Mucosa of descending colon (tissue), 3 donors: ENCODE data around the gene MCM3AP. TPM values are rescaled to one million over a fixed set of nuclear protein-coding genes. Genes with fewer than 3 reads are reported as not detected.
A peak's percentile ranks its signal among the peaks of the same experiment; 100 is the strongest.

Experiments used
- ATAC-seq: fragments of 200-7000 bp; cut with Tn5 transposase; one replicate; pipeline ENCODE4 v1.9.1; 2020; ENCODE audit warnings: mild to moderate bottlenecking, moderate library complexity
- DNase-seq, 3 donors: peaks; one replicate each; pipeline ENCODE4 v3.0.0-alpha.2; 2020
- H3K36me3 ChIP-seq: fragments of 200-600 bp; one replicate; pipeline ENCODE4 v1.8.0; 2021; ENCODE audit warnings: low read depth, mild to moderate bottlenecking
- H3K4me1 ChIP-seq: fragments of 200-600 bp; one replicate; pipeline ENCODE4 v1.8.0; 2021; ENCODE audit warnings: low read depth, mild to moderate bottlenecking
- H3K4me3 ChIP-seq: fragments of 200-600 bp; one replicate; pipeline ENCODE4 v1.8.0; 2021; ENCODE audit warnings: mild to moderate bottlenecking
- H3K9me3 ChIP-seq: fragments of 200-600 bp; one replicate; pipeline ENCODE4 v1.8.0; 2021; ENCODE audit warnings: mild to moderate bottlenecking
- intact Hi-C, 2 donors: fragments of 100-400 bp; cut with DNase I in 1 of 2; cut with micrococcal nuclease in 1 of 2; formaldehyde crosslinking; loops; one replicate each; pipeline versions ENCODE4 v1.11.0 to v1.11.1; 2022; cut with DNase I, micrococcal nuclease
- total RNA-seq, 3 donors: library from RNA; stranded (reverse); fragmentation: NEBNext Ultra II Directional in 2 of 3; extraction: Animal tissue kit (Norgen Biotek cat#: 25700) in 2 of 3; gene quantifications; one replicate each; pipeline versions ENCODE4 v1.2.1 to v1.2.4, GENCODE V29; 2021 to 2023
- TF ChIP-seq, protein P1 (sequence below): fragments of 200-600 bp; IDR thresholded peaks from one replicate; pipeline ENCODE4 v1.8.0; 2022; ENCODE audit warnings: antibody characterized with exemption, mild to moderate bottlenecking
- donor health status: DM: no; HTN: no; CAD: no; lungs with moderate emphysema.
- donor health status: DM: no; HTN: no; CAD: no.
- donor health status: DM: no; HTN: yes; CAD: no.

MCM3AP gene
- total RNA-seq, 3 donors from 2014 or later = 90.9 to 109 (median 98.1) TPM

DNA sequence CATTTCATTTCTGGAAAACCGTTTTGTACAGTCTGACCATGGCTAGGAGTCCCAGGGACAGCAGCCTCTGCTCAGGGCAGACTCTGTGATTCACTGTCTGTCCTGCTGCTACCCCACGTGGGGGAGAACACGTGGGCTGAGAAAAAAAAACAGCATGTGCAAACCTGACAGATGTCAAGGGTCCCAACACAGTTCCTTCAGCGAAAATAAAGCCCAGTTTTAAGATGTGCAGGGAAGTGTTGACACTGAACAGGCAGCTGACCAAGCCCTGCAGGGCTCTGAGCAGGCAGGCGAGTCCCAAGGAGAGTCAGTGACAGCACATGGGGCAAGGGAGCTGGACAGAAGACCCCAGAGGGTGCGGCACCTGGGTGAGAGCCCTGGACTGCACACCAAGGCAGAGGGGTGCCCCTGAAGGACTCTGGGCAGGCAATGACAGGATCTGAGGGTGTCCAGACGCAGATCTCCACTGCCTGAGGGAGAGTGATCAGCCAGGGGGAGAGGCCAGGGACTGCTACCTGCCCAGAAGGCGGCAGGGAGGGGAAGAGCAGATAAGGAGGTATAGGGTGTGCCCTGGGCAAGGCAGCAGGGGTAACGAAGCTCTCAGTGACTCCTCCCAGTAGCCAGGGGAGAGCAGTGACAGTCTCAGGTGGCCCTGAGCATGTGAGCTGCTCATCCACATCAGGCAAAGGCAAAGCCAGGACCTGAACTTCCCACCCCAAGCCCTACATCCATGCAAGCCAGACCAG, 96.0 kb downstream of the MCM3AP start:
- H3K9me3 ChIP-seq = no peaks in the 10 kb centered on the region
- peaks cover 4% of the 10 kb centered on the region for H3K4me1 ChIP-seq
- H3K36me3 ChIP-seq = no peaks in the 10 kb centered on the region
- intact Hi-C loops = no loop called here
- ATAC-seq = peak; percentile 55
- TF ChIP-seq, protein P1, sequence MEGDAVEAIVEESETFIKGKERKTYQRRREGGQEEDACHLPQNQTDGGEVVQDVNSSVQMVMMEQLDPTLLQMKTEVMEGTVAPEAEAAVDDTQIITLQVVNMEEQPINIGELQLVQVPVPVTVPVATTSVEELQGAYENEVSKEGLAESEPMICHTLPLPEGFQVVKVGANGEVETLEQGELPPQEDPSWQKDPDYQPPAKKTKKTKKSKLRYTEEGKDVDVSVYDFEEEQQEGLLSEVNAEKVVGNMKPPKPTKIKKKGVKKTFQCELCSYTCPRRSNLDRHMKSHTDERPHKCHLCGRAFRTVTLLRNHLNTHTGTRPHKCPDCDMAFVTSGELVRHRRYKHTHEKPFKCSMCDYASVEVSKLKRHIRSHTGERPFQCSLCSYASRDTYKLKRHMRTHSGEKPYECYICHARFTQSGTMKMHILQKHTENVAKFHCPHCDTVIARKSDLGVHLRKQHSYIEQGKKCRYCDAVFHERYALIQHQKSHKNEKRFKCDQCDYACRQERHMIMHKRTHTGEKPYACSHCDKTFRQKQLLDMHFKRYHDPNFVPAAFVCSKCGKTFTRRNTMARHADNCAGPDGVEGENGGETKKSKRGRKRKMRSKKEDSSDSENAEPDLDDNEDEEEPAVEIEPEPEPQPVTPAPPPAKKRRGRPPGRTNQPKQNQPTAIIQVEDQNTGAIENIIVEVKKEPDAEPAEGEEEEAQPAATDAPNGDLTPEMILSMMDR = no peak
- H3K4me3 ChIP-seq = no peak overlapping the region
- no peak for DNase-seq

DNA sequence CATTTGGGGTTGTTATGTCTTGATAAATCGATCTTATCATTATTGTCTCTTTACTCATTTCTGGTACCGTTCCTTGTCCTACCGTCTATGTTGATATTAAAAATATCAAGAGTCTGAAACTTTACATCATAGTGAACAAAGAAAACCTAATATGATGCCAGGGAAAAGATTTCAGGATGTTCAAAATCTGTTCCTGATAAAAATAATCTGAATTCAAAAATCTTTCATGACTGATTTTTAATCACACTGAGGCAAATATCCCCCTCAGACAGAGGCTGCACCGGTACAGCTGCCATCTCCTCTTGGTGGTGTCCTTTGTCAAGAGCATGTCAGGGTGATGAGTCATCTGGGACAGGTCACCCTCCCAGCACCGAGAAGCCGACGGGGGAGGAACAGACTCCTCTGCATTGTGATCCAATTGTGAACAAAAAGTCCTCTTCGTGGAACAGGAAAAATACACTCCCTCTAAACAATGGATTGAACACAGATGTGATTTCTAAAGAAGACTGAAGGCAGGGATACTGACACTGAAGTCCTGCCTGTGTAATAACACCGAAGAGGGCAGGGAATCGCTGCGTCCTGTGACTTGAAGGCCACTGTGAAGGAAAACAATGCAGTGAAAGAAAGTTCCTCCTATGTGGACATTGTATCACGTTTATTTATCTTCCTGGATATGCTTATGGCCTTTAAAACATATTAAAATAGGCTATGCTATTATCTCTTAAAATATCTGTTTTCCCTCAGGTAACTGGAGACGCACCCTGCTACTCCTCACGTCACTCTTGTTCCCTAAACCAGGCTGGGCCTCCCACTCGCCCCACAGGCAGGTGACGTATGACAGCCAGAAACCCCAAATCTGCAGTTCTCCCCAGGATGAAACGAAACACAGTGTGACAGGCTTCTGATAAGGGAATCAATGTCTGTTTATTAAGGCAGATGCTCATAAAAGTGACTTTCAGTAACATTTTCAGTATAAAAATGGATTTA, 96.9 kb downstream of the MCM3AP start:
- DNase-seq (peak in 1 of 3 donors; percentile 13), ATAC-seq (peak; percentile 58)
- intact Hi-C loops = no loop called here
- Histone ChIP-seq H3K4me1 (peaks cover 4% of the 10 kb centered on the region), H3K36me3 (no peaks in the 10 kb centered on the region), H3K4me3 (no peak overlapping the region), H3K9me3 (no peaks in the 10 kb centered on the region)
- TF ChIP-seq, protein P1 = no peak

DNA sequence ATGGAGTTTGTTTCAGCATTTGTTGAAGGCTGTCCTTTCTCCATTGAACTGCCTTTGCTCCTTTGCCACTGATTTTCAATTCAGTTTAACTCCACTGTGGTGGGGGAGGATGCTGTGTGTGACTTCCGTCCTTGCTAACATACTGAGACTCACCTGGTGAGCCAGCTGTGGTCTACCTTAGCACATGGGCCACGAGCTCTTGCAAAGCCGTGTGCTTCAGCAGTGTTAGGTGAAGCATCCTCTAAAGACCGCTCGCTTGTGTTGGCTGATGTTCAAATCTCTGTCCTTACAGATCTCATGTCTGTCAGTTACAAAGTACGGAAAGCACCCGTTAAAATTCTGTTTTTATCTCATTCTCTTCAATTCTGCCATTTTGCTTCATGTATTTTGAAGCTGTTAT, 97.6 kb downstream of the MCM3AP start:
- H3K4me1 ChIP-seq = peaks cover 4% of the 10 kb centered on the region
- H3K9me3 ChIP-seq = no peaks in the 10 kb centered on the region
- ATAC-seq (no peak), DNase-seq (no peak)
- no peaks in the 10 kb centered on the region for H3K36me3 ChIP-seq
- H3K4me3 ChIP-seq = no peak overlapping the region
- intact Hi-C loops = no loop called here
- TF ChIP-seq, protein P1 = no peak

DNA sequence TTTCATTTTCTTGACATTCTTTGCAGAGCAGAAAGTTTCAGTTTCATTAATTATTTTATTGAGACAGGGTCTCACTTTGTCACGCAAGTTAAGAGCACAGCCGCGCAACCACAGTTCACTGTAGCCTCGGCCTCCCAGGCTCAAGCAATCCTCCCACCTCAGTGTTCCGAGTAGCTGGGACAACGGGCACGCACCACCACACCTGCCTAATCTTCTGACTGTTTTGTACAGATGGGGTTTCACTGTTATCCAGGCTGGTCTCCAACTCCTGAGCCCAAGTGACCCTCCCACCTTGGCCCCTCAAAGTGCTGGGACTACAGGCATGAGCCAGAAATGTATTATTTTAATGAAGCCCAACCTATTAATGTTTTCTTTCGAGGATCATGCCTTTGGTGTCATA, 98.2 kb downstream of the MCM3AP start:
- ATAC-seq (no peak), DNase-seq (no peak)
- Histone ChIP-seq H3K36me3 (no peaks in the 10 kb centered on the region), H3K4me3 (no peak overlapping the region), H3K4me1 (peaks cover 4% of the 10 kb centered on the region), H3K9me3 (no peaks in the 10 kb centered on the region)
- intact Hi-C loops = no loop called here
- TF ChIP-seq, protein P1 = no peak

DNA sequence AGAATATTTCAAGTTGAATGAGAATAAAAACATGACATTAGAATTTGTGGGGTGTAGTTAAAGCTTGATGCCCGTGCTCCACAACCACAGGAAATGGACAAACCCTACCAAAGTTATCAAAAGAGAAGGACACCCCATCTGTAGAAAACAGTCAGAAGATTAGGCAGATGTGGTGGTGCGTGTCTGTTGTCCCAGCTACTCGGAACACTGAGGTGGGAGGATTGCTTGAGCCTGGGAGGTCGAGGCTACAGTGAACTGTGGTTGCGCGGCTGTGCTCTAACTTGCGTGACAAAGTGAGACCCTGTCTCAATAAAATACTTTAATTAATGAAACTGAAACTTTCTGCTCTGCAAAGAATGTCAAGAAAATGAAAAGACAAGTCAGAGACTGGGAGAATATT, 99.7 kb downstream of the MCM3AP start:
- DNase-seq (peak in 1 of 3 donors; percentile 17), ATAC-seq (no peak)
- H3K4me3 ChIP-seq = no peak overlapping the region
- H3K4me1 ChIP-seq = peaks cover 4% of the 10 kb centered on the region
- intact Hi-C loops = no loop called here
- H3K36me3 ChIP-seq = no peaks in the 10 kb centered on the region
- no peaks in the 10 kb centered on the region for H3K9me3 ChIP-seq
- TF ChIP-seq, protein P1 = no peak

Other genes with a start within 250 kb of the MCM3AP start
- 100 to 1,000 TPM in 2 of 3 donors, 10 to 100 TPM in 1; 65.1 to 858 (median 191) TPM for gene COL6A2, start 187.5 kb downstream of the MCM3AP start, total RNA-seq
- 1 to 10 TPM in 1 of 3 donors, under 1 TPM in 1, not detected in 1; 0.36 to 2.1 TPM for gene FTCD, start 130.0 kb downstream of the MCM3AP start, total RNA-seq
- 10 to 100 TPM in 1 of 3 donors, 1 to 10 TPM in 2; 4.6 to 10.9 (median 4.6) TPM for gene SPATC1L, start 101.2 kb downstream of the MCM3AP start, total RNA-seq
- gene LSS, start 56.8 kb downstream of the MCM3AP start, total RNA-seq = 10 to 100 TPM; 72.6 to 84.8 (median 81.1) TPM
- 10 to 100 TPM; 10.5 to 20.8 (median 17.1) TPM for gene YBEY, start 731 bp upstream of the MCM3AP start, total RNA-seq
- 10 to 100 TPM in 1 of 3 donors, 1 to 10 TPM in 2; 5.5 to 11.9 (median 5.6) TPM for gene C21orf58, start 38.3 kb upstream of the MCM3AP start, total RNA-seq
- gene PCNT, start 38.5 kb upstream of the MCM3AP start, total RNA-seq = 10 to 100 TPM; 20.4 to 36.9 (median 26.1) TPM
- gene DIP2A, start 173.3 kb upstream of the MCM3AP start, total RNA-seq = 10 to 100 TPM; 43.8 to 56.7 (median 49.3) TPM